Measurements from ENCODE around the gene CELF5. TPM values are rescaled to one million over a fixed set of nuclear protein-coding genes. Genes with fewer than 3 reads are reported as not detected.

Gene CELF5
- total RNA-seq, 1 experiment from 2014 or later, result not detected

GRCh38 chr19:3236272-3236671 is 11.8 kb downstream of the CELF5 start:
- DNase-seq (ENCODE audit: extremely low read depth, low read depth), result no peak

- DNase-seq (ENCODE audit: extremely low read depth, low read depth), result no peak
These were observed 13.7 kb downstream of the CELF5 start for GRCh38 chr19:3238066-3238561.

- DNase-seq (ENCODE audit: extremely low read depth, low read depth), result no peak
These were observed 14.9 kb downstream of the CELF5 start for GRCh38 chr19:3239367-3239766.

GRCh38 chr19:3243819-3244700 is 19.6 kb downstream of the CELF5 start:
- DNase-seq (ENCODE audit: extremely low read depth, low read depth), result peak; percentile 63

GRCh38 chr19:3245050-3245449 is 20.6 kb downstream of the CELF5 start:
- no peak for DNase-seq (ENCODE audit: extremely low read depth, low read depth)

- no peak for DNase-seq (ENCODE audit: extremely low read depth, low read depth)
These were observed 24.4 kb downstream of the CELF5 start for GRCh38 chr19:3248728-3249326.

- DNase-seq (ENCODE audit: extremely low read depth, low read depth), result no peak
These were observed 24.9 kb downstream of the CELF5 start for GRCh38 chr19:3249408-3249807.

GRCh38 chr19:3250675-3251074 is 26.2 kb downstream of the CELF5 start:
- DNase-seq (ENCODE audit: extremely low read depth, low read depth), result no peak

GRCh38 chr19:3251229-3251628 is 26.8 kb downstream of the CELF5 start:
- no peak for DNase-seq (ENCODE audit: extremely low read depth, low read depth)

GRCh38 chr19:3252650-3253049 is 28.2 kb downstream of the CELF5 start:
- DNase-seq (ENCODE audit: extremely low read depth, low read depth), result no peak

- DNase-seq (ENCODE audit: extremely low read depth, low read depth), result no peak
These were observed 28.8 kb downstream of the CELF5 start for GRCh38 chr19:3253270-3253669.

GRCh38 chr19:3254520-3254919 is 30.1 kb downstream of the CELF5 start:
- no peak for DNase-seq (ENCODE audit: extremely low read depth, low read depth)

GRCh38 chr19:3257071-3257470 is 32.6 kb downstream of the CELF5 start:
- no peak for DNase-seq (ENCODE audit: extremely low read depth, low read depth)

- DNase-seq (ENCODE audit: extremely low read depth, low read depth), result no peak
These were observed 37.9 kb downstream of the CELF5 start for GRCh38 chr19:3262362-3262761.

- DNase-seq (ENCODE audit: extremely low read depth, low read depth), result no peak
These were observed 39.4 kb downstream of the CELF5 start for GRCh38 chr19:3263866-3264265.

GRCh38 chr19:3265432-3265831 is 41.0 kb downstream of the CELF5 start:
- DNase-seq (ENCODE audit: extremely low read depth, low read depth), result no peak

GRCh38 chr19:3266092-3266693 is 41.7 kb downstream of the CELF5 start:
- DNase-seq (ENCODE audit: extremely low read depth, low read depth), result no peak

- DNase-seq (ENCODE audit: extremely low read depth, low read depth), result no peak
These were observed 42.5 kb downstream of the CELF5 start for GRCh38 chr19:3266792-3267514.

- DNase-seq (ENCODE audit: extremely low read depth, low read depth), result no peak
These were observed 43.9 kb downstream of the CELF5 start for GRCh38 chr19:3268326-3268725.

GRCh38 chr19:3268763-3269162 is 44.3 kb downstream of the CELF5 start:
- DNase-seq (ENCODE audit: extremely low read depth, low read depth), result no peak
